ENCODE data around the gene LINGO4.
A peak's percentile ranks its signal among the peaks of the same experiment; 100 is the strongest.
"Not testable (repeated sequence)": the region's sequence is repeated elsewhere in the genome, so short reads cannot be mapped to it uniquely, and the experiment has no call there.

The LINGO4 gene

GRCh38 chr1:151813271-151813977 lies 8.2 kb upstream of the LINGO4 start:
- DNase-seq = no peak

GRCh38 chr1:151811181-151811580 lies 6.0 kb upstream of the LINGO4 start:
- DNase-seq = no peak

- no peak for DNase-seq
These were observed 4.9 kb upstream of the LINGO4 start for GRCh38 chr1:151809985-151810556.

- no peak for DNase-seq
These were observed 4.2 kb upstream of the LINGO4 start for GRCh38 chr1:151809290-151809984.

GRCh38 chr1:151807766-151808165 lies 2.5 kb upstream of the LINGO4 start:
- no peak for DNase-seq

GRCh38 chr1:151807131-151807530 lies 1.9 kb upstream of the LINGO4 start:
- no peak for DNase-seq

- DNase-seq = no peak
These were observed 951 bp upstream of the LINGO4 start for GRCh38 chr1:151806170-151806569.

- no peak for DNase-seq
These were observed 1.3 kb downstream of the LINGO4 start for GRCh38 chr1:151803915-151804314.

GRCh38 chr1:151803164-151803563 lies 2.1 kb downstream of the LINGO4 start:
- DNase-seq = no peak

GRCh38 chr1:151802372-151802771 lies 2.8 kb downstream of the LINGO4 start:
- DNase-seq = no peak

GRCh38 chr1:151801846-151802245 lies 3.4 kb downstream of the LINGO4 start:
- DNase-seq = no peak

GRCh38 chr1:151801310-151801820 lies 3.9 kb downstream of the LINGO4 start:
- no peak for DNase-seq

GRCh38 chr1:151800830-151801229 lies 4.4 kb downstream of the LINGO4 start:
- DNase-seq = no peak

- no peak for DNase-seq
These were observed 5.8 kb downstream of the LINGO4 start for GRCh38 chr1:151799179-151800022.

GRCh38 chr1:151798571-151798970 lies 6.6 kb downstream of the LINGO4 start:
- DNase-seq = no peak

- DNase-seq = no peak
These were observed 14.1 kb downstream of the LINGO4 start for GRCh38 chr1:151790940-151791651.

- DNase-seq = peak; percentile 99
These were observed 14.9 kb downstream of the LINGO4 start, which contains the start of gene TDRKH for GRCh38 chr1:151790071-151790939. TDRKH (minus strand) TSS chr1:151790500; CDS start chr1:151783022, 7,478 bp downstream.

- DNase-seq = no peak
These were observed 17.5 kb downstream of the LINGO4 start for GRCh38 chr1:151787689-151788088.

- DNase-seq = no peak
These were observed 21.4 kb downstream of the LINGO4 start for GRCh38 chr1:151783796-151784195.

GRCh38 chr1:151782741-151783140 lies 22.5 kb downstream of the LINGO4 start:
- DNase-seq = no peak

- not testable (repeated sequence) for DNase-seq
These were observed 23.2 kb downstream of the LINGO4 start for GRCh38 chr1:151782026-151782425.
